Tibial nerve (tissue), 3 donors: ENCODE results near the gene MAP4K4.

Source experiments
- POLR2A ChIP-seq, 2 donors: fragments of 450-650 bp; IDR thresholded peaks; one replicate each; pipeline ENCODE4 v1.6.1; 2017; ENCODE audit warnings: antibody characterized with exemption in 2 of 2, mild to moderate bottlenecking in 2 of 2, moderate library complexity in 2 of 2
- TF ChIP-seq, protein P1 (sequence below), 5 experiments: fragments of 200-600 bp in 3 of 5; fragments of 450-650 bp in 2 of 5; sonication (generic) in 3 of 5; IDR thresholded peaks; one replicate each; pipeline ENCODE4 v1.5.1; 2016 to 2019; ENCODE audit warnings: antibody characterized with exemption in 5 of 5, mild to moderate bottlenecking in 3 of 5, moderate library complexity in 2 of 5

DNA sequence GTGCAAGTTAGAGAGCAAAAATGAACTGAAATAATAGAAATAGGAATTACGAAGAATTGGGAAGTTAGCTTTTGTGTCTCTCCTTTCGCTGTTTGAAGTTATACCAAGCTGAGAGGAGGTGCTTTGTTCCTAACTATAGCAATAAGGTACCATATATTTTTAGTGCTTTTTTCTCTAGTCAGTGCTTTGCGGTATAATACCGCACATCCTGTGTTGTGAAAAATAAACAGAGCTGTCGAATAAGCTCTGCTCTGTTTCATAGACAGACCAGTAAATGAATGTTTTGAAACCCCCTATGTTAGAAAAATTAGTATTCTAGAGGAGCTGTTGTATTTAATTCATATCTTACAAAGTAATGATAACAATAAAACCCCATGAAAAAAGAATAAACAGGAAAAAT, 130.8 kb downstream of the MAP4K4 start:
- TF ChIP-seq, protein P1, sequence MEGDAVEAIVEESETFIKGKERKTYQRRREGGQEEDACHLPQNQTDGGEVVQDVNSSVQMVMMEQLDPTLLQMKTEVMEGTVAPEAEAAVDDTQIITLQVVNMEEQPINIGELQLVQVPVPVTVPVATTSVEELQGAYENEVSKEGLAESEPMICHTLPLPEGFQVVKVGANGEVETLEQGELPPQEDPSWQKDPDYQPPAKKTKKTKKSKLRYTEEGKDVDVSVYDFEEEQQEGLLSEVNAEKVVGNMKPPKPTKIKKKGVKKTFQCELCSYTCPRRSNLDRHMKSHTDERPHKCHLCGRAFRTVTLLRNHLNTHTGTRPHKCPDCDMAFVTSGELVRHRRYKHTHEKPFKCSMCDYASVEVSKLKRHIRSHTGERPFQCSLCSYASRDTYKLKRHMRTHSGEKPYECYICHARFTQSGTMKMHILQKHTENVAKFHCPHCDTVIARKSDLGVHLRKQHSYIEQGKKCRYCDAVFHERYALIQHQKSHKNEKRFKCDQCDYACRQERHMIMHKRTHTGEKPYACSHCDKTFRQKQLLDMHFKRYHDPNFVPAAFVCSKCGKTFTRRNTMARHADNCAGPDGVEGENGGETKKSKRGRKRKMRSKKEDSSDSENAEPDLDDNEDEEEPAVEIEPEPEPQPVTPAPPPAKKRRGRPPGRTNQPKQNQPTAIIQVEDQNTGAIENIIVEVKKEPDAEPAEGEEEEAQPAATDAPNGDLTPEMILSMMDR (IDR thresholded peaks at IDR 0.05): no peak
- TF ChIP-seq POLR2A (IDR thresholded peaks at IDR 0.05): no peak
